H1 (cell line): ENCODE measurements around the gene CTCF. TPM values are rescaled to one million over a fixed set of nuclear protein-coding genes. Genes with fewer than 3 reads are reported as not detected.
A peak's percentile ranks its signal among the peaks of the same experiment; 100 is the strongest.

Source experiments
- CTCF ChIA-PET: fragments of 300-600 bp; sonication (Branson Sonifier 250); formaldehyde crosslinking; loops from one replicate; lab custom pipeline; 2021; ENCODE audit not compliant: partially characterized antibody; lab: Charles Lee
- POLR2A ChIA-PET: fragments of 300-600 bp; sonication (Branson Sonifier 250); formaldehyde crosslinking; loops from one replicate; lab custom pipeline; 2021; ENCODE audit warnings: inconsistent platforms; ENCODE audit not compliant: partially characterized antibody; lab: Charles Lee
- DNase-seq, 2 experiments: peaks; one replicate each; pipeline versions ENCODE4 v3.0.0 to v3.0.0-alpha.2; 2010 to 2022; ENCODE audit warnings: low spot score in 2 of 2, low read depth in 1 of 2, mixed read lengths in 1 of 2
- FAIRE-seq: peaks from 2 replicates; lab custom pipeline; 2011; peaks lifted over from hg19 to GRCh38; lab: Jason Lieb, UNC
- H2AFZ ChIP-seq: 2 replicates; pipeline ENCODE4 v1.8.1; 2012; ENCODE audit warnings: low read length, inconsistent platforms
- H2AK5ac ChIP-seq: 2 replicates; pipeline ENCODE4 v1.6.1; 2013; ENCODE audit warnings: low read depth, low read length
- H2BK120ac ChIP-seq: replicated peaks from 2 replicates; pipeline ENCODE3; 2013; ENCODE audit warnings: low read depth, low read length, inconsistent platforms
- H2BK12ac ChIP-seq: 2 replicates; pipeline ENCODE4 v1.6.1; 2013; ENCODE audit warnings: low read depth, low read length
- H2BK15ac ChIP-seq: 2 replicates; pipeline ENCODE4 v1.6.1; 2013; ENCODE audit warnings: low read length
- H2BK20ac ChIP-seq: 2 replicates; pipeline ENCODE4 v1.6.1; 2013; ENCODE audit warnings: low read length
- H2BK5ac ChIP-seq: 2 replicates; pipeline ENCODE4 v1.6.1; 2013; ENCODE audit warnings: low read depth, low read length
- H3K14ac ChIP-seq: 2 replicates; pipeline ENCODE4 v1.6.1; 2013; ENCODE audit warnings: inconsistent platforms; ENCODE audit not compliant: insufficient read length
- H3K18ac ChIP-seq: 2 replicates; pipeline ENCODE4 v1.6.1; 2013; ENCODE audit warnings: low read length; ENCODE audit errors: extremely low read depth
- H3K23ac ChIP-seq: 2 replicates; pipeline ENCODE4 v1.6.1; 2013; ENCODE audit warnings: inconsistent platforms; ENCODE audit not compliant: insufficient read length
- H3K23me2 ChIP-seq: 2 replicates; pipeline ENCODE4 v1.6.1; 2013; ENCODE audit warnings: low read depth, low read length
- H3K27ac ChIP-seq: 2 replicates; pipeline ENCODE4 v1.6.1; 2011; ENCODE audit warnings: low read depth, low read length, inconsistent platforms
- H3K27me3 ChIP-seq, 4 experiments: replicated peaks in 1 of 4; 1 replicate in 1 of 4; 2 replicates in 3 of 4; pipeline versions ENCODE4 v1.6.1 to v1.8.1; 2011 to 2013; ENCODE audit warnings: low read length in 3 of 4, mild to moderate bottlenecking in 3 of 4, inconsistent platforms in 2 of 4, mixed read lengths in 2 of 4, moderate library complexity in 1 of 4; ENCODE audit not compliant: control insufficient read depth in 3 of 4, insufficient read depth in 3 of 4; ENCODE audit errors: extremely low read depth in 1 of 4
- H3K36me3 ChIP-seq, 4 experiments: 2 replicates each; pipeline versions ENCODE4 v1.6.1 to v1.8.1; 2011 to 2013; ENCODE audit warnings: mild to moderate bottlenecking in 4 of 4, low read length in 3 of 4, moderate library complexity in 2 of 4, control low read depth in 1 of 4, inconsistent platforms in 1 of 4; ENCODE audit not compliant: insufficient read depth in 4 of 4, control insufficient read depth in 2 of 4
- H3K4ac ChIP-seq: replicated peaks from 2 replicates; pipeline ENCODE3; 2013; ENCODE audit warnings: low read length, low read depth, mixed read lengths, inconsistent platforms; ENCODE audit not compliant: insufficient read length
- H3K4me1 ChIP-seq, 4 experiments: replicated peaks in 1 of 4; 1 replicate in 1 of 4; 2 replicates in 3 of 4; pipeline versions ENCODE4 v1.6.1 to v1.8.1; 2011 to 2013; ENCODE audit warnings: low read length in 3 of 4, inconsistent platforms in 2 of 4, mixed read lengths in 1 of 4; ENCODE audit not compliant: insufficient read depth in 4 of 4, control insufficient read depth in 3 of 4
- H3K4me2 ChIP-seq, 2 experiments: 2 replicates each; pipeline versions ENCODE4 v1.6.1 to v1.8.1; 2011 to 2013; ENCODE audit warnings: low read depth in 2 of 2, low read length in 2 of 2, control low read depth in 1 of 2, inconsistent platforms in 1 of 2, mild to moderate bottlenecking in 1 of 2; ENCODE audit not compliant: insufficient read depth in 1 of 2
- H3K4me3 ChIP-seq, 4 experiments: fragments of 200-600, 300-600 bp in 1 of 4; sonication (generic), shearing (Covaris generic), sonication (Bioruptor Twin) in 1 of 4; 2 replicates each; pipeline versions ENCODE4 v1.5.1 to v1.8.1; 2011 to 2016; ENCODE audit warnings: low read length in 4 of 4, low read depth in 3 of 4, control low read depth in 2 of 4, inconsistent platforms in 2 of 4, mild to moderate bottlenecking in 2 of 4, mixed read lengths in 1 of 4, moderate library complexity in 1 of 4; ENCODE audit not compliant: insufficient read depth in 2 of 4; ENCODE audit errors: extremely low read depth in 1 of 4
- H3K56ac ChIP-seq: replicated peaks from 2 replicates; pipeline ENCODE3; 2013; ENCODE audit warnings: low read depth, mild to moderate bottlenecking, mixed read lengths, low read length, inconsistent platforms; ENCODE audit not compliant: insufficient read length
- H3K79me1 ChIP-seq: 2 replicates; pipeline ENCODE4 v1.6.1; 2013; ENCODE audit warnings: low read depth, low read length, control low read depth
- H3K79me2 ChIP-seq, 2 experiments: 2 replicates each; pipeline versions ENCODE4 v1.6.1 to v1.8.1; 2012 to 2013; ENCODE audit warnings: low read length in 2 of 2, mild to moderate bottlenecking in 2 of 2, inconsistent platforms in 1 of 2; ENCODE audit not compliant: insufficient read depth in 2 of 2, control insufficient read depth in 1 of 2
- H3K9ac ChIP-seq, 4 experiments: replicated peaks in 1 of 4; 1 replicate in 1 of 4; 2 replicates in 3 of 4; pipeline versions ENCODE4 v1.6.1 to v1.8.1; 2011 to 2013; ENCODE audit warnings: low read depth in 3 of 4, low read length in 3 of 4, control low read depth in 2 of 4, mild to moderate bottlenecking in 2 of 4, moderate library complexity in 2 of 4, inconsistent platforms in 1 of 4; ENCODE audit errors: extremely low read depth in 1 of 4
- H3K9me3 ChIP-seq, 2 experiments: 2 replicates each; pipeline versions ENCODE4 v1.6.1 to v1.8.1; 2012 to 2013; ENCODE audit warnings: mild to moderate bottlenecking in 2 of 2, moderate library complexity in 2 of 2, control low read depth in 1 of 2, inconsistent platforms in 1 of 2, low read depth in 1 of 2, low read length in 1 of 2, mixed read lengths in 1 of 2; ENCODE audit not compliant: insufficient read depth in 2 of 2
- H4K20me1 ChIP-seq, 2 experiments: replicated peaks in 1 of 2; 2 replicates each; pipeline versions ENCODE3 to v1.8.1; 2011 to 2013; ENCODE audit warnings: inconsistent platforms in 2 of 2, low read length in 2 of 2, mild to moderate bottlenecking in 1 of 2; ENCODE audit not compliant: insufficient read depth in 2 of 2, control insufficient read depth in 1 of 2
- H4K5ac ChIP-seq: 2 replicates; pipeline ENCODE4 v1.6.1; 2013; ENCODE audit warnings: low read length, low read depth, mixed read lengths, inconsistent platforms; ENCODE audit not compliant: insufficient read length
- H4K8ac ChIP-seq: 2 replicates; pipeline ENCODE4 v1.8.0; 2013; ENCODE audit warnings: mild to moderate bottlenecking, moderate library complexity, low read length, inconsistent platforms; ENCODE audit not compliant: insufficient read depth; ENCODE audit errors: extremely low read depth
- H4K91ac ChIP-seq: replicated peaks from 2 replicates; pipeline ENCODE3; 2013; ENCODE audit warnings: low read length, mixed read lengths, inconsistent platforms; ENCODE audit not compliant: insufficient read length
- ASH2L ChIP-seq: fragments of 200-600, 300-600 bp; sonication (generic); IDR thresholded peaks from one replicate; pipeline ENCODE4 v1.7.1; 2017; ENCODE audit warnings: low read length
- CTCF ChIP-seq, 3 experiments: IDR thresholded peaks; 1 replicate in 2 of 3; 2 replicates in 1 of 3; pipeline versions ENCODE4 v1.5.1 to v1.6.1; 2011; ENCODE audit warnings: low read length in 3 of 3, mild to moderate bottlenecking in 3 of 3, inconsistent platforms in 2 of 3, low read depth in 1 of 3, moderate library complexity in 1 of 3; ENCODE audit not compliant: insufficient read depth in 1 of 3; ENCODE audit errors: control extremely low read depth in 1 of 3
- GABPA ChIP-seq: IDR thresholded peaks from 2 replicates; pipeline ENCODE4 v1.6.1; 2011; ENCODE audit warnings: mild to moderate bottlenecking, low read length, moderate library complexity, borderline replicate concordance; ENCODE audit not compliant: insufficient read depth
- RBBP5 ChIP-seq: IDR thresholded peaks from 2 replicates; pipeline ENCODE4 v1.7.1; 2012; ENCODE audit warnings: low read depth, mild to moderate bottlenecking, inconsistent platforms, low read length, moderate library complexity, borderline replicate concordance
- SP4 ChIP-seq: IDR thresholded peaks from 2 replicates; pipeline ENCODE4 v1.6.1; 2012; ENCODE audit warnings: low read length, inconsistent platforms
- TAF1 ChIP-seq: IDR thresholded peaks from 2 replicates; pipeline ENCODE4 v1.6.1; 2011; ENCODE audit warnings: mild to moderate bottlenecking, low read depth, low read length
- TAF7 ChIP-seq: optimal IDR thresholded peaks from 2 replicates; pipeline ENCODE3; 2011; ENCODE audit warnings: low read depth, mild to moderate bottlenecking, inconsistent platforms, low read length, moderate library complexity, borderline replicate concordance
- WGBS, 2 experiments: shearing (Covaris generic) in 1 of 2; methylation state at CpG; one replicate each; pipeline versions ENCODE4 v1.1.6 to v1.1.7; 2013 to 2015; ENCODE audit warnings: low lambda C conversion rate in 2 of 2, mixed read lengths in 2 of 2, inconsistent platforms in 1 of 2, low coverage in 1 of 2, missing lambda C conversion rate in 1 of 2; ENCODE audit not compliant: insufficient replicate concordance in 2 of 2, insufficient coverage in 1 of 2, insufficient read length in 1 of 2; ENCODE audit errors: extremely low coverage in 1 of 2, missing lambda C conversion rate in 1 of 2; 5-methylcytosine and 5-hydroxymethylcytosine counted together
- polyA plus RNA-seq, 7 experiments: library from polyadenylated mRNA; depleted of rRNA in 3 of 7; stranded (reverse) in 5 of 7; unstranded in 2 of 7; fragments of >200 nt in 5 of 7; fragments of 200-250 nt in 2 of 7; gene quantifications; 1 replicate in 5 of 7; 2 replicates in 1 of 7; 4 replicates in 1 of 7; pipeline versions ENCODE4 v1.2.1 to v1.2.3, GENCODE V29; 2011 to 2013; ENCODE audit warnings: missing spikeins in 2 of 7, mixed read lengths in 2 of 7
- total RNA-seq: library from RNA; stranded (reverse); fragmentation: NEBNext Ultra II Directional; extraction: Animal tissue kit (Norgen Biotek cat#: 25700); gene quantifications from 2 replicates; pipeline ENCODE4 v1.2.1, GENCODE V29; 2021

Gene CTCF
- total and polyA plus RNA-seq, 2 of the 8 experiments (the other 6 are each of a cell fraction or from before 2014, with no cell fraction given) = 32.4 to 66.0 TPM

GRCh38 chr16:67659675-67660563 is 97.6 kb downstream of the CTCF start, which contains the start of gene ACD:
ACD (minus strand) TSS chr16:67660260; CDS start chr16:67660220, 40 bp downstream.
- Histone ChIP-seq H3K18ac (peak within 1 kb of the TSS; percentile 98), H4K20me1 (peaks cover 5 to 8% of the 10 kb centered on the region in 2 experiments), H2BK15ac (peak within 1 kb of the TSS; percentile 96; the same call in 1 of the 2 replicates), H3K9me3 (no peaks in the 10 kb centered on the region), H2BK5ac (peak within 1 kb of the TSS; percentile 9; the same call in 1 of the 2 replicates), H4K5ac (peak within 1 kb of the TSS; percentile 77), H2AFZ (peak within 1 kb of the TSS; percentile 98), H3K79me2 (no peaks in the 10 kb centered on the region), H3K27ac (peak within 1 kb of the TSS; percentile 81), H3K9ac (peak within 1 kb of the TSS; percentile 68 to 88 (median 73)), H2BK120ac (no peak within 1 kb of the TSS), H3K56ac (peak within 1 kb of the TSS; percentile 90), H2AK5ac (no peak within 1 kb of the TSS), H3K4me1 (peaks cover 0 to 18% (median 10%) of the 10 kb centered on the region in 4 experiments; a peak in 5 of 7 replicates), H2BK20ac (no peak within 1 kb of the TSS), H3K4me3 (peak within 1 kb of the TSS; percentile 86 to 98 (median 89)), H3K4ac (no peak within 1 kb of the TSS), H3K79me1 (no peaks in the 10 kb centered on the region; the same call in 1 of the 2 replicates), H2BK12ac (no peak within 1 kb of the TSS), H3K23ac (no peak within 1 kb of the TSS), H3K23me2 (peaks cover 16% of the 10 kb centered on the region), H3K36me3 (peaks cover 0 to 4% (median 2%) of the 10 kb centered on the region in 4 experiments; a peak in 1 of 8 replicates), H3K4me2 (peak within 1 kb of the TSS; percentile 73 to 99), H4K8ac (peak within 1 kb of the TSS; percentile 85; the same call in 1 of the 2 replicates), H4K91ac (peak within 1 kb of the TSS; percentile 85), H3K27me3 (peaks cover 0 to 2% (median 0%) of the 10 kb centered on the region in 4 experiments; a peak in 1 of 7 replicates), H3K14ac (no peak within 1 kb of the TSS)
- ChIA-PET POLR2A (interaction anchor here (0.5 to 2.8 kb wide), 14 partner anchors 9 to 363 kb away, joined by 3 to 12 read pairs (median 4); partner anchors contain the start of genes CARMIL2, CTCF, DDX28 and DUS2), CTCF (interaction anchor here (1.3 to 13.7 kb wide), 6 partner anchors 13 to 139 kb away, joined by 3 to 202 read pairs (median 10); partner anchors contain the start of genes CARMIL2 and RIPOR1)
- FAIRE-seq (no peak), DNase-seq (peak in 1 of 2 experiments; percentile 98)
- 2% methylated on average over 63 of the region's 83 CpGs; no CpG with 5 or more reads in 1 of the 2 experiments for WGBS, 2 experiments
- TF ChIP-seq TAF7 (no peak), ASH2L (peak; percentile 23), TAF1 (peak; percentile 34; the same call in 1 of the 2 replicates), RBBP5 (no peak; the same call in 1 of the 2 replicates), CTCF (IDR thresholded peaks at IDR 0.05; ENCODE audit: control extremely low read depth in 1 of 3, insufficient read depth in 1 of 3, low read depth in 1 of 3, low read length in 3 of 3) (no peak), SP4 (no peak; the same call in 1 of the 2 replicates), GABPA (no peak)
